SU-DHL-6 (cell line): ENCODE data around the gene GRIK1.

Experiments used
- H2AFZ ChIP-seq: fragments of 200-600 bp; sonication (generic); 2 replicates; pipeline ENCODE4 v1.6.1; 2014; ENCODE audit warnings: low read depth, mild to moderate bottlenecking, moderate library complexity, mixed read lengths, antibody characterized with exemption, low read length; ENCODE audit not compliant: severe bottlenecking
- H3F3A ChIP-seq: fragments of 200-600 bp; shearing (Covaris generic); 2 replicates; pipeline ENCODE4 v1.6.0; 2016; ENCODE audit warnings: antibody characterized with exemption, mild to moderate bottlenecking; ENCODE audit not compliant: insufficient read depth
- H3K27ac ChIP-seq: fragments of 200-600 bp; sonication (generic); 2 replicates; pipeline ENCODE4 v1.5.1; 2016; ENCODE audit warnings: low read depth, mild to moderate bottlenecking, low read length, moderate library complexity, mixed read lengths
- H3K27me3 ChIP-seq: fragments of 200-600 bp; sonication (generic), shearing (Covaris generic); 2 replicates; pipeline ENCODE4 v1.6.0; 2014; ENCODE audit warnings: mild to moderate bottlenecking, low read length
- H3K36me3 ChIP-seq: fragments of 200-600 bp; sonication (generic); 2 replicates; pipeline ENCODE4 v1.6.1; 2014; ENCODE audit warnings: mild to moderate bottlenecking, low read length, mixed read lengths
- H3K4me2 ChIP-seq: fragments of 300-600, 200-600 bp; shearing (Covaris generic), sonication (generic); 2 replicates; pipeline ENCODE4 v1.6.0; 2014; ENCODE audit warnings: low read length, low read depth, mild to moderate bottlenecking; ENCODE audit not compliant: poor library complexity, severe bottlenecking
- H3K4me3 ChIP-seq: fragments of 200-600 bp; sonication (generic); 2 replicates; pipeline ENCODE4 v1.5.1; 2014; ENCODE audit warnings: antibody characterized with exemption, low read length, mild to moderate bottlenecking, mixed read lengths; ENCODE audit not compliant: insufficient read depth, poor library complexity, severe bottlenecking
- H3K79me2 ChIP-seq: fragments of 200-600 bp; sonication (generic); 2 replicates; pipeline ENCODE4 v1.6.1; 2014; ENCODE audit warnings: mild to moderate bottlenecking, low read length, moderate library complexity; ENCODE audit not compliant: insufficient read depth
- H3K9ac ChIP-seq: fragments of 200-600 bp; sonication (generic); 2 replicates; pipeline ENCODE4 v1.7.0; 2014; ENCODE audit warnings: mild to moderate bottlenecking, low read length
- H3K9me2 ChIP-seq: fragments of 200-600 bp; sonication (generic); replicated peaks from 2 replicates; pipeline ENCODE4 v1.6.1; 2014; ENCODE audit warnings: low read length; ENCODE audit not compliant: insufficient read depth
- H3K9me3 ChIP-seq: fragments of 200-600 bp; sonication (generic); 2 replicates; pipeline ENCODE4 v1.6.1; 2014; ENCODE audit warnings: low read length, mixed read lengths; ENCODE audit not compliant: insufficient read depth
- H4K20me1 ChIP-seq: fragments of 200-600 bp; sonication (generic); 2 replicates; pipeline ENCODE4 v1.6.1; 2014; ENCODE audit warnings: low read depth, mild to moderate bottlenecking, antibody characterized with exemption, low read length, moderate library complexity, mixed read lengths
- EZH2phosphoT487 ChIP-seq: fragments of 200-600 bp; sonication (generic), shearing (Covaris generic); conservative IDR thresholded peaks from 2 replicates; pipeline ENCODE4 v1.6.1; 2018; ENCODE audit warnings: mild to moderate bottlenecking, antibody characterized with exemption, low read length, moderate library complexity, mixed read lengths
- TF ChIP-seq, protein P1 (sequence below): fragments of 200-600 bp; sonication (generic); IDR thresholded peaks from one replicate; pipeline ENCODE4 v1.5.1; 2017; ENCODE audit warnings: antibody characterized with exemption, mild to moderate bottlenecking, low read length, moderate library complexity; ENCODE audit not compliant: insufficient read depth, poor library complexity, severe bottlenecking

Gene GRIK1

DNA sequence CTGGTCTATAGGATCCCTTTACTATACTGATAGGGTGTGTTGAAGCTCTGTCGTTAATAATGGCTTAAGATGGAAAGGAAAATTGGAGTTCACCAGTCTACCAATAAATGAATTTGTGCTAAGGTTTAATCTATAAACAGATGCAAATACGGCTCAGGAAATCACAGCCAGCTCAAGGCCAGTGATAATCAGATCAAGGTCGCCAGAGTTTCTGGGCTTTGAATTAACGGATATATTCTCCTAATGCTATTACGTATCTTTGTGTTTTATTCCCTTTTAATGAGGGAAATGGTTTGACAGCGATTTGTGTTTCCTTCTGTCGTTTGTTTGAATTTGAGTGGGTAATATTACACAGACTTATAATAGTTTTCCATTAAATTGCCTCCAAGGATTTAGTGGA, 361.5 kb downstream of the GRIK1 start:
- no peak for TF ChIP-seq EZH2phosphoT487
- TF ChIP-seq, protein P1, sequence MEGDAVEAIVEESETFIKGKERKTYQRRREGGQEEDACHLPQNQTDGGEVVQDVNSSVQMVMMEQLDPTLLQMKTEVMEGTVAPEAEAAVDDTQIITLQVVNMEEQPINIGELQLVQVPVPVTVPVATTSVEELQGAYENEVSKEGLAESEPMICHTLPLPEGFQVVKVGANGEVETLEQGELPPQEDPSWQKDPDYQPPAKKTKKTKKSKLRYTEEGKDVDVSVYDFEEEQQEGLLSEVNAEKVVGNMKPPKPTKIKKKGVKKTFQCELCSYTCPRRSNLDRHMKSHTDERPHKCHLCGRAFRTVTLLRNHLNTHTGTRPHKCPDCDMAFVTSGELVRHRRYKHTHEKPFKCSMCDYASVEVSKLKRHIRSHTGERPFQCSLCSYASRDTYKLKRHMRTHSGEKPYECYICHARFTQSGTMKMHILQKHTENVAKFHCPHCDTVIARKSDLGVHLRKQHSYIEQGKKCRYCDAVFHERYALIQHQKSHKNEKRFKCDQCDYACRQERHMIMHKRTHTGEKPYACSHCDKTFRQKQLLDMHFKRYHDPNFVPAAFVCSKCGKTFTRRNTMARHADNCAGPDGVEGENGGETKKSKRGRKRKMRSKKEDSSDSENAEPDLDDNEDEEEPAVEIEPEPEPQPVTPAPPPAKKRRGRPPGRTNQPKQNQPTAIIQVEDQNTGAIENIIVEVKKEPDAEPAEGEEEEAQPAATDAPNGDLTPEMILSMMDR: no peak
- no peaks in the 10 kb centered on the region for H3K79me2 ChIP-seq
- no peak overlapping the region for H3K4me2 ChIP-seq
- no peak overlapping the region for H3K4me3 ChIP-seq
- no peaks in the 10 kb centered on the region for H3K9me3 ChIP-seq
- no peak overlapping the region for H3K9ac ChIP-seq
- H3F3A ChIP-seq: no peaks in the 10 kb centered on the region
- H3K9me2 ChIP-seq: no peaks in the 10 kb centered on the region
- H3K36me3 ChIP-seq: no peaks in the 10 kb centered on the region
- no peaks in the 10 kb centered on the region for H3K27me3 ChIP-seq
- no peak overlapping the region for H2AFZ ChIP-seq
- no peaks in the 10 kb centered on the region for H4K20me1 ChIP-seq
- no peak overlapping the region for H3K27ac ChIP-seq

DNA sequence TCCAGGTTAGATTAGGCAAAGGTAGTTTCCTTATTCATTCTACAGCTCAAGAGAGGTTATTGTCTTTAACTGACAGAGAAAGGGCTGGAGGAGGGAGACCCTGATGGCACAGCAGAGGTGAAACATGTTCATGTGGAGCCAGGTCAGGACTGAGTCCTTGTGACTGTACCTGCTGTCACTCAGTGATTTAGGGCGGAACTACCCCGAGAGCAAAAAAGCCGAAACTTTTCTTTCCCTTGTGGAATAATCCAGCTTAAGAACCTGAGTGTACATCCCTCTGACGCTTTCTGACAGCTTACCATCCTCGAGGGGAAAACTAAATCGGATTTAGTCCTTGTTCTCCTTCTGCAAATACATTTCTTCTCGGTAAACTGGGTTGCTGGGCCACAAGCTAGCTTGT, 367.8 kb downstream of the GRIK1 start:
- no peaks in the 10 kb centered on the region for H3F3A ChIP-seq
- H3K79me2 ChIP-seq: no peaks in the 10 kb centered on the region
- no peak overlapping the region for H3K27ac ChIP-seq
- H4K20me1 ChIP-seq: no peaks in the 10 kb centered on the region
- TF ChIP-seq EZH2phosphoT487: no peak
- TF ChIP-seq, protein P1: no peak
- H3K4me3 ChIP-seq: no peak overlapping the region
- H3K9me2 ChIP-seq: no peaks in the 10 kb centered on the region
- no peak overlapping the region for H2AFZ ChIP-seq
- H3K9me3 ChIP-seq: no peaks in the 10 kb centered on the region
- H3K27me3 ChIP-seq: no peaks in the 10 kb centered on the region
- no peak overlapping the region for H3K4me2 ChIP-seq
- no peaks in the 10 kb centered on the region for H3K36me3 ChIP-seq
- no peak overlapping the region for H3K9ac ChIP-seq

DNA sequence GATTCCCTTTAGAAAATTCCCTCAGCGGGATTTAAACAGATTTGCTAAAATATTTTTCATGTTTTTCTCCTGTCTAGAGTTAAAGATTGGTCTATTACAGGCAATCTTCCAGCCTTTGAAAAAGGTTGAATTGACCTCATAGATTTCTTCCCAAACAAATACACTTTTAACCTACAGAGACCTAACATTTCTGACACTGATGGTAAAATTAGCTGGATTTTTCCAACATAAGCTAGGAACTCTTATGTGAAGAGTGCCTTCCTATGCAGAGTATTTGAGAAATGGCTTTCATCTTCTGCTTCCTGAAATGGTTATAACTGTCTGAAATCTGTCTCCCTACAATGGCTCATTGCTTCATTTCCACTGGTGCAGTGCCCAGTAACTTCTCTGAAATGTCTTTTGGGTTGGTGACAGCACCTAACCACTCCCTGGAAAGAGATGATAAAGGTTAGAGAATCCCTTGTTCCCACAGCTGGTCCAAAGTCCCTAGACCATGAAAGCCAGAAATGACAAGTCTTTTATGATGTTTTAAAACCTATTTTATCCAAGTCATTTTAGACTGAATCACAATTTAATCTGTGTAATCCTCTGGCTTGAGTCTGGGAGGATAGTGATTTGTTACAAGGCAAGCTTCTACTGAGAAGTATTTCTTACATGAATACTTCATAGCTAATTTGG, 371.6 kb downstream of the GRIK1 start:
- no peaks in the 10 kb centered on the region for H3K9me3 ChIP-seq
- no peaks in the 10 kb centered on the region for H3F3A ChIP-seq
- no peaks in the 10 kb centered on the region for H3K79me2 ChIP-seq
- no peaks in the 10 kb centered on the region for H3K36me3 ChIP-seq
- H3K27ac ChIP-seq: no peak overlapping the region
- H2AFZ ChIP-seq: no peak overlapping the region
- no peaks in the 10 kb centered on the region for H3K27me3 ChIP-seq
- no peak overlapping the region for H3K4me3 ChIP-seq
- no peaks in the 10 kb centered on the region for H3K9me2 ChIP-seq
- H3K4me2 ChIP-seq: no peak overlapping the region
- TF ChIP-seq EZH2phosphoT487: no peak
- TF ChIP-seq, protein P1: no peak
- no peak overlapping the region for H3K9ac ChIP-seq
- no peaks in the 10 kb centered on the region for H4K20me1 ChIP-seq
